HG03469 (cell line): ENCODE data around the gene OTOA.
"Not testable (repeated sequence)": the region's sequence is repeated elsewhere in the genome, so short reads cannot be mapped to it uniquely, and the experiment has no call there.

Experiments
- ATAC-seq: cut with Tn5 transposase; IDR thresholded peaks from one replicate; pipeline ENCODE4 v1.9.1; 2021; ENCODE audit warnings: mild to moderate bottlenecking, moderate library complexity, moderate number of reproducible peaks; ENCODE audit not compliant: unreplicated experiment

The OTOA gene

DNA sequence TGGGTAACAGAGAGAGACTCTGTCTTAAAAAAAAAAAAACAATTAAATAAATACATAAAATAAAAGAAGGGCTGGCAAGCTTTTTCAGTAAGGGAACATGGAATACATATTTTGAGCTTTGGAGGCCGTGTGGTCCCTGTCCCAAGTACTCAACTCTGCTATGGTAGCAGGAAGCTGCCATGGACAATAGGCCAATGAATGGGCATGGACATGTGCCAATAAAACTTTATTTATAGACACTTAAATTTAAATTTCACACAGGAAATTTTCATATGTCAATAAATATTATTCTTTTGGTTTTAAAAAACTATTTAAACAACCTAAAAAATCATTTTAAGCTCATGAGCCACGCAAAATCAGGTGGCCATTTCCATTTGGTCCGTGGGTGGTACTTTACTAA lies 3.8 kb downstream of the OTOA start:
- no peak for ATAC-seq

DNA sequence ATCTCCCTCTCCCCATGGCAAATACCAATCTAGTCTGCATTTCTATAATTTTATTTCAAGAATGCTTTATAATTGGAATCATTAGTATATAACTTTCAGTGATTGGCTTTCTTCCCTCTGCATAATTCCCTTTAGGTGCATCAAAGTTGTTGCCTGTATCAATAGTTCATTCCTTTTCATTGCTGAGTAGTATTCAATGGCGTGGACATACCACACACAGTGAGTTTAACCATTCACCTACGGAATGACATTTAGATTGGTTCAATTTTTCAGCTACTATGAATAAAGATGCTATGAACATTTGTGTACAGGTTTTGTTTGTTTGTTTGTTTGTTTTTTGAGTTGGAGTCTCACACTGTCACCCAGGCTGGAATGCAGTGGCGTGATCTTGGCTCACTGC lies 9.7 kb downstream of the OTOA start:
- ATAC-seq: no peak

DNA sequence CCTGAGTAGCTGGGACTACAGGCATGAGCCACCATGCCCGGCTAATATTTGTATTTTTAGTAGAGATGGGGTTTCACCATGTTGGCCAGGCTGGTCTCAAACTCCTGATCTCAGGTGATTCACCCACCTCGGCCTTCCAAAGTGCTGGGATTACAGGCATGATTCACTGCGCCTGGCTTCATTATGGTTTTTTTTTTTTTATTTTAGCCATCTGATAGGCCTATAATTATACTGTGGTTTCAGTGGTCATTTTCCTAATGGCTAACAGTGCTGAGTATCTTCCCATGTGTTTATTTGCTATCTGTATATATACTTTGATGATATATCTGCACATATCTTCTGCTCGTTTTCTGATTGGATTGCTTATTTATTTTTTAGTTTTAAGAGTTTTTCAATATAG lies 10.7 kb downstream of the OTOA start:
- ATAC-seq: not testable (repeated sequence)

DNA sequence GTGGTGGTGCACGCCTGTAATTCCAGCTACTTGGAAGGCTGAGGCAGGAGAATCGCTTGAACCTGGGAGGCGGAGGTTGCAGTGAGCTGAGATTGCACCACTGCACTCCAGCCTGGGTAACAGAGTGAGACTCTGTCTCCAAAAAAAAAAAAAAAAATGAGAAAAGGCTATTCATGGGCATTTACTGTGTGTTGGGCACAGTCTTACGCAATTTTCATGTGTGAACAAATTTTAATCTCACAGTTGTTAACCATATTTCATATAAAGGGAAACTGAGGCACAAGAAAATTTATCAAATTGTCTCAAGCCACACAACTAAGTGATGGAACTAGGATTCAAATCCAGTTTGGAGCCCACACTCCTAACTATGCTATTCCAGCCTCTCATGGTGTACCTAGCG lies 16.9 kb downstream of the OTOA start:
- ATAC-seq: not testable (repeated sequence)

DNA sequence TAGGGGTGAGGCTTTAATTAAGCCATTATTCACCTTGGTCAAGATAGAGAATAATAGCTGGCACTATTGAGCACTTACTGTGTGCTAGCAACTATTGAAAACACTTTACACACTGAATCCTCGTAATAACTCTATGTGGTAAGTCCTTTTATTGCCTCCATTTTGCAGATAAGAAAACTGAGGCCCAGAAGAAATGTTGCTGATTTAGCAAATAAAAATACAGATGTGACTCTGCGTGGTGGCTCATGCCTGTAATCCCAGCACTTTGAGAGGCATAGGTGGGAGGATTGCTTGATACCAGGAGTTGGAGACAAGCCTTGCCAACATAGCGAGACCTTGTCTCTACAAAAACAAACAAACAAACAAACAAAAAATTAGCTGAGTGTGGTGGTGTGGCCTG lies 19.4 kb downstream of the OTOA start:
- no peak for ATAC-seq

DNA sequence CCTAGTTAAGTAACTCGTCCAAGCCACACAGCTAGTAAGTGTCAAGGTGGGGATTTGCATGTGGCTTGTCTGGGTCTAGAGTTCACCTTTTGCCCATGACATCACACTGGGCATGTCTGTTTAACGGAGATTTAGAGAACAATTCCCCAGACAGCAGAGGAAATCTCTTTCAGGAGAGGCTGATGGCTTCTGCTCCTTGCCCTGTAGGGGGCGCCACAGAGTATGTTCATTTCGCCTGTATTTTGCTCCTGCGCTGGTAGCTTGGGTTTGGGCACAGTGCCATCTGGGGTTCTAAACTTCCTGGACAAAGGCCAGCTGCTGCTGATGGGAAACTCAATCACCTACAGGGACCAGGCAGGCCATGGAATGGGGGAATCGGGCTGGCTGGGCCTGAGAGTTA lies 20.4 kb downstream of the OTOA start:
- ATAC-seq: no peak

DNA sequence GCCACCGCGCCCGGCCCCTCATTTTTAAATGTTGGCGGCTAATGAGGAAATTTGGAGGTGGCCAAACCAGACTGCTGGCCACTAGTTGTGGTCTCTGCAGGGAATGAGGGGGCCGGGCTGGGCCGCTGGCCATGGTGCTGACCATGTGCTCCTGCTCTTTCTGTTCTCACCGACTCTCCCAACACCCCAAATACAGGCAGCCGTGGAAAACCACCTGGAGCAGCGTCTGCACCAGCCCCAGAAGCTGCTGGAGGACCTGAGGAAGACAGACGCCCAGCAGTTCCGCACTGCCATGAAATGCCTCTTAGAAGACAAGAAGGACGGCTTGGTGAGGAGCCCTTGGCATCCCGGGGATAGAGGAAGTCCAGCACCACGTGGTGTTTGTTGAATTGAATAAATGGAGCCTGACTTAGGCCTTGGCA lies 21.3 kb downstream of the OTOA start:
- no peak for ATAC-seq

DNA sequence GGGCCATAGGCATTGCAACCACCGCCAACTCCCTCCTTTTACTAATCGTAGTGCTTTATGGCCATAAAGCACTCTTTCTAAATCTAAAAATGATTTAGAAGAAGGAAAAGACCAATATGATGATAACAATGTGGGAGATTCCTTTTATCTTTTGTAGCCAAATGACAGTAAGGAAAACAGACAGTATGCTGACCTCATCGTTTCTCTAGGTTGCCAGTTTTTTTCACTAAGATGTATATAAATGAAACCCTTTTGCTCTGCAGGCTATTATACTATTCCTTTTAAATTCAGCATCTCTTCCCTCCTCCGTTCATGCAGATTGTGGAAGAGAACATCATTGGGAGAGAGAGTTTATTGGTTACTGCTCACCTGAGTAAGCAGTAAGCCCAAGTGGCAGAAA lies 25.3 kb downstream of the OTOA start:
- ATAC-seq: no peak

DNA sequence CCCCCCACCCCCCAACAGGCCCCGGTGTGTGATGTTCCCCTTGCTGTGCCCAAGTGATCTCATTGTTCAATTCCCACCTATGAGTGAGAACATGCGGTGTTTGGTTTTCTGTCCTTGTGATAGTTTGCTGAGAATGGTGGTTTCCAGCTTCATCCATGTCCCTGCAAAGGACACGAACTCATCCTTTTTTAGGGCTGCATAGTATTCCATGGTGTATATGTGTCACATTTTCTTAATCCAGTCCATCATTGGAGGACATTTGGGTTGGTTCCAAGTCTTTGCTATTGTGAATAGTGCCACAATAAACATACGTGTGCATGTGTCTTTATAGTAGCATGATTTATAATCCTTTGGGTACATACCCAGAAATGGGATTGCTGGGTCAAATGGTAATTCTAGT lies 27.2 kb downstream of the OTOA start:
- ATAC-seq: not testable (repeated sequence)

DNA sequence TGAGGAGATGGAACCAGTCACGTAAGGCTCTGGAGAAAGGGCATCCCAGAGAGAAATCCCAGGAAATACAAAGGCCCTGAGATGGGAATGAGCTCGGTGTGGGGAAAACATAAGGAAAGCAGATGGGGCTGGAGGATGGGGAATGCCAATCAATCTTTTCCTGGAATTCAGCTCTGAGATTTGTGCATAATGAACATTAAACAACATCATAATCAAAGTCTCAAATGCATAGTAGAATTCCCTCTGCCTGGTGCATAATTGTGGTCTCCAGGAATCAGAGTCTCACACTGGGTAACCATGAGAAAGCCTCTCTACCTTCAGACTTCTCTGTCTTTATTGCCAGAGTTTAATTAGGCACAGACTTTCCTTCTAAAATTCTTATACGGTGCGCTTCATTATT lies 30.8 kb downstream of the OTOA start:
- no peak for ATAC-seq

DNA sequence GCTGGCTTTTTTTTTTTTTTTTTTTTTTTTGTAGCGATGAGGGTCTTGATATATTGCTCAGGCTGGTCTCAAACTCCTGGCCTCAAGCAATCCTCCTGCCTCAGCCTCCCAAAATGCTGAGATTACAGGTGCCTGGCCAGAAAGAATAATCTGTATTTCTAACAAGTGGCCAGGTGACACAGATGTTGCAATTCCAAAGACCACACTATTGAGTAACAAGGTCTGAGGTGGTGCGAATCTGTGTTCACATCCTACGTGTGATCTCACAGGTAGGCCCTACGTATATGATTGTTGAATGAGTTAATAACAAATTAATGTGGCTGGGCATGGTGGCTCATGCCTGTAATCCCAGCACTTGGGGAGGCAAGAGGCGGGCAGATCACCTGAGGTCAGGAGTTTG lies 33.3 kb downstream of the OTOA start:
- ATAC-seq: no peak

DNA sequence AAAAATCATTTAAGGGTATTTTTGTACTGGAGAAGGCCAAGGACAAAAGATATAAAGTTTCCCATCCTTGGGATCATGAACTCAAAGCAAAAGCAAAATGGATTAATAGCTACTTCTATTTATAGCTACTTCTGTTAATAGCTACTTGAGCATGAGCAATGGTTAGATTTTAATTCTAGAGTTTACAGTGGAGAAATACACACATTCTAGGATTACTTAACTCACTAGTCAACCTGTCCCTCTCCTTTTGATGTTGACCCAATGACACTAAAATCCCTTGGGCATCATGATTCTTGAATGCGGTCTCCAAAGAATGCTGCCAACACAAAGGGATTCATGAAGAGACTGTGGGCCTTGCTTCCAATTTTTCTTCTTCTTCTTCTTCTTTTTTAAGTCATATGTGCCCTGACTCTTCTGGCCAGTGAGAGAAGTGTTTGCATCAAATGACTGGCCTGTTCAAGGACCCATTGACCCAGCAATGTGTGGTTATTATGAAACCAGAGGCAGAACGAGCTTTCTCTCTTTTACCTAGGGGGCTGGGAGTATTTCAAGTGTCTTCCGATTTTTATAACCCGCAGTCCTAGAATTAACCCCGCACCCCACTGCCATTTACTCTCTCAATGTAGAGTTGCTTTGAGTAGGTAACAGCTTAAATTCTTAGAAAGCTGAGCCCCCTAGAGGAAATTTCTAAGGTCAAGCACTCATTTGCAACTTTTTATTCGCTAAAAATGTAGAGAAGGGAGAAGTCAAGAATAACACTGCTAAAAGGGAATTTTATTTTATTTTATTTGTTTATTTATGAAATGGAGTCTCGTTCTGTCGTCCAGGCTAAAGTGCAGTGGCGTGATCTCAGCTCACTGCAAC lies 34.6 kb downstream of the OTOA start:
- no peak for ATAC-seq

DNA sequence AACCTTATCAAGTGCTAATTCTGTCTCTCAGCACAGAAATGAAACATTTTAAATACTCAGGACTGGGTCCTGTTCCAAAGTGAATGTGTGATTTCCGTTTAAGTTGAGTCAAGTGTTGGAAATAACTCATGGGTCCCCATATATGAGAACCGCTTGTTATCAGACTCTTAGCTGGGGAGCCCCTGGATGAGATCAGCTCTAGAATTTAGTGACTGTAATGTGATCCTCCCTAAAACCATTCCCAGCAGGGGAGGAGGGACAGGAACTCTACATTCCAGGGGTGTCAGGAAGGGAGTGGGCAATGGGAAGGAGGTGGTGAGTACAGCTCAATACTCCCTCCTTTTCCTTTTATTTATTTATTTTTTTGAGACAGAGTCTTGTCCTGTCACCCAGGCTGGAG lies 37.5 kb downstream of the OTOA start:
- ATAC-seq: no peak

DNA sequence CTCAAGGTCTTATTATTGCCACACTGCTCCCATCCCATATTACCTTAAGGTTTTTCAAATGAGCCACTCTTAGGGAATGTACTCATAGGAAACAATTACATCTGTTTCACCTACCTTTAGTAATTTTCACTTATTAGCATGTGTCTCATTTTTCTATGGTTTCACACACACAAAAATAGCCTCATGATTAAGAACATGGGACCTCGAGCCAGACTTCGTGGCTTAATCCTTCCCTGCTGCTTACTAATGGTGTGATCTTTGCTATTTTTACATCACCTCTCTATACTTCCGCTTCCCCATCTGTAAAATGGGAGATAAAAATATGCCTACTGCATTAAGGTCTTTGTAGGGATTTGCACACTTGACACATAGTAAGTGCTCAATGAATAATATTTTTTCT lies 38.5 kb downstream of the OTOA start:
- ATAC-seq: no peak

DNA sequence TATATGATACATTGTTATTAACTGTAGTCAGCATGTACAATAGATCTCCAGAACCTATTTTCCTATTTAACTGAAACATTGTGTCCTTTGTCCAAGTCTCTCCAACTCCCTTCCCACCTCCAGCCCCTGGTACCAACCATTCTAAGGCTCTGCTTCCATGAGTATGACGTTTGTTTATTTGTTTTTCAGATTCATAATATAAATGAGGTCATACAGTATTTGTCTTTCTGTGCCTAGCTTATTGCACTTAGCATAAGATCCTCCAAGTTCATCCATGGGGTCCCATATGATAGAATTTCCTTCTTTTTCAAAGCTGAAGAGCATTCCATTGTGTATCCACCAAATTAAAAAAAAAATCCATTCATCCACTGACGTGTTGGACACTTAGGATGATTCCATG lies 39.4 kb downstream of the OTOA start:
- ATAC-seq: no peak

DNA sequence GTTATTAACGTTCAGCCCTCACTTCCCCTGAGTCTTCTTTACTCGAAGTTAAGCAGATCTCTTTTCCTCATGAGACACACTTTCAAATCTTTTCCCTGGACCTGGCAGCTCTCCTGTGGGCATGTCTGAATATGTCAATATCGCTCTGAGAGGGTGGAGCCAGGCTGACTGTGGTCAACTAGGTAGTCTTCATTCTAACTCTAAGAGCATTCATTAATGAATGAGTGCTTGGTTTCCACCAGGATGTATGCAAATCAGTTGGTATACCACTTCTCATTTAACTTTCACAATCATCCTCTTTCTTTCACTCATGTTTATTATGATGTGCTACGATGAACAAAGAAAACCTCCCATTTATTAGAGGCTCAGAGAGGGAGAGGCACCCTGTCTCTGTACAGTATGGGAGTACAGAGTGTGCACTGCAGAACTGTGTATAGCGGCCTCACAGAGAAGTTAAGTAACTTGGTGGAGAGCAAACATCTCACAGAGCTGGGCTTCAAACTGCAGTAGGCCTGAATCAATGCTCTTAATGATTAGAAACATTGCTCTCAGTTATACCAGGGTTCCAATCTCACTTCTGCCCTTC lies 39.9 kb downstream of the OTOA start:
- no peak for ATAC-seq

DNA sequence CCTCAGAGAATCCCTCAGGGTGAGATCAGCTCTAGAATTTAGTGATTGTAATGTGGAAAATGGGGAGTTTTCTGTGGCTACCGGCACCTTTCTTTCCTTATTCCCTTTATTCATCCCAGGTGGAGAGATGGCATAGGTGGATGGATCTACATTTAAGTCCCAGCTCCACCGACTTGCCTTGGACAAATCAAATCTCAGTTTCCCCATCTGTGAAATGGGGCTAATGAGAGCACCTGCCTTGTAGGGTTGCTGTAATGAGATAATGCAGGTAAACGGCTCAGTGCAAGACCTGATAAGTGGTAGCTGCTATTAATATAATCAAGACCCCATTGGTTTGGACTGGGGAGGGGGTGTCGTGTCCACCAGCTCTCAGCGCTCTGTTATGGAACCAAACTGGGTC lies 40.5 kb downstream of the OTOA start:
- ATAC-seq: no peak

DNA sequence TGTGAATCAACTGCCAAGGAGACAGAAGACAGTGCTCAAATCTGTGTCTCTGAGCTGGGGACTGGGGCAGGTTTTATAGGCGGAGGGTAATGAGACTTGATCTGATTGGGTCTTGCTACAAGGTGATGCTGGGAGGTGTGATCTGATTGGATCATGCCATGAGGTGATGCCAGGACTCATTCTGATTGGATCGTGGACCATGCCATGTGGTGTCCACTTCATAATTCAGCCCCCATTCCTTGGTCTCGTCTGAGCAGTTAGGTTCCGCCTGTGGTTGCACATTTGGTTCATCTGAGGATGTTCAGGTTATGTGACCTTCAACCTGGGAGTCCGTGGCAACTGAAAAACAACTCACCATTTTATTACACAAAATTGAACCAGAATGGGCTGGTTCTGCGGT lies 41.0 kb downstream of the OTOA start:
- no peak for ATAC-seq

DNA sequence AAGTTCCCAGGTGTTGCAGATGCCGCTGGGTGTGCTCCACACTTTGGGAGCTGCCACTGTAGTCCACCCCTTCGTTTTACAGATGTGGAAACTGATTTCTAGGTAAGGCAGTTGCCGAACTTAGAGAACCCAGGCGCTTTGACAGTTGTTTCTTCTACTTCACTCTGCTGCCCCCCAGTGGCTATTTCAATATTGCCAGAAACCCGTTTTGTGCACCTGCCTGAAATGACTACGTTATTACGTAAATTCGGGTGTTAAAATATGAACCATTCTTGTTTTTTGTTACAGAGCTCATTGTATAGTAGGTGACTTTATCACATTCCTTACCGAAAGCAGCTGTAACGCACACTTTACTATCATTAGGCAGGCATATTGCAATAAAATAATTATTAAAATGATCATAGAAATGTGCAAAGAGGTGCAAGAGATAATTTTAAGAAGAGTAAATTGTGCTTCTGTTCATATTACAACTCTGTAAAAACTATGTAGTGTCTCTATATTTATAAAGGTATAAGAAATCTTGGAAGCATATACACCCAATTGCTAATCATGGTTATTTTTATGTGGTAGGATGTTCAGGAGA lies 44.9 kb downstream of the OTOA start:
- ATAC-seq: no peak

DNA sequence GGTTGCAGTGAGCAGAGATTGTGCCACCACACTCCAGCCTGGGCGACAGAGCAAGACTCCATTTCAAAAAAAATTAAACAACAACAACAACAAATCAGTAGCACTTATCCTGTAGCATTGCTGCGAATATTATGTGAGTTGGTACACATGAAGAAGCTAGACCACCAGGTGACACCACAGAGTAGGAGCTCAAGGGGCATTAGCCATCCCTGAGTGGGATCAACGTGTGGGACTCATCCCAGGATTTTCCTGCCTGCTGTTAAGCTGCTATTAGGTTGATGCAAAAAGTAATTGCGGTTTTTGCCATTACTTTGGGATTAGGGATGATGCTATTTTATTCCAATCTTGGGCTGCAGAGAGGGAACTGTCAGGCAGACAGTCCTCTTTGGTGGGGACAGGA lies 47.2 kb downstream of the OTOA start:
- no peak for ATAC-seq

DNA sequence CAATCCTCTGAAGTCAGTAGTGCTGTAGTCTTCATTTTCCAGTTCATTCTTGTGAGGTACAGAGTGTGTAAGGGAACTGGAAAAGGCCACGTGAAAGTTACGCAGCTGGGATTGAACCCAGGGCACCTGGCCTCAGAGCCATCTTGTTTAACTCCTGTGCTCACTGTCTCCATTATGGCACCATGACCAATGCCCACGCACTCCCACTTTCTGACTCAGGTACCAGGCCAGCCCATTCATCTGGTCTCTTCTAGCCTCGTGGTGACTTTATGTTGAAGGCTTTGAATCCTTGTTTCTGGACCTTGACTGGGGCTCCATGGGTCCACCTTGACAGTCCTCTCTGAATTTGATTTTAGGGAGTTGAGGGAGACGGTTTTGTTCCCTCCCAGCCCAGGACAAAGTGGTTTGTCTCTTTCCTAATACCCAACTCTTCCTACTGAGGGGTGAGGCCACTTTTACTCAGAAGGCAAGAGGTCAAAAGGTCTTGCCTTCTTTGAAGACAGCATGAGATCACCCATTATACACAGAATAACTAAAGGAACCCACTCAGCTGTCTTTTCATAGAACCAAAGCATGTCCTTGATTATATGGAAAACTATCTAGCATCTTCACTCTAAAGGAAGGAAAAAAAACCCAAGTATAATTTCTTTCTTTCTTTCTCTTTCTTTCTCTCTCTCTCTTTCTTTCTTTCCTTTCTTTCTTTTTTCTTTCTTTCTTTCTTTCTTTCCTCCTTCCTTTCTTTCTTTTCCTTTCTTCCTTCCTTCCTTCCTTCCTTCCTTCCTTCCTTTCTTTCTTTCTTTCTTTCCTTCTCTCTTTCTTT lies 50.0 kb downstream of the OTOA start:
- ATAC-seq: no peak

DNA sequence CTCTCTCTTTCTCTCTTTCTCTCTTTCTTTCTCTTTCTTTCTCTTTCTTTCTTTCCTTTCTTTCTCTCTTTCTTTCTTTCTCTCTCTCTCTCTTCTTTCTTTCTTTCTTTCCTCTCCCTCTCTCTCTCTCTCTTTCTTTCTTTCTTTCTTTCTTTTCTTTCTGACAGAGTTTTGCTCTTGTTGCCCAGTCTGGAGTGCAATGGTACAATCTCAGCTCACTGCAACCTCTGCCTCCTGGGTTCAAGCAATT lies 50.5 kb downstream of the OTOA start:
- not testable (repeated sequence) for ATAC-seq
